H1 (cell line): Measurements from ENCODE around the gene SAFB. TPM values are rescaled to one million over a fixed set of nuclear protein-coding genes. Genes with fewer than 3 reads are reported as not detected.

Source experiments
- CTCF ChIA-PET: fragments of 300-600 bp; sonication (Branson Sonifier 250); formaldehyde crosslinking; loops from one replicate; lab custom pipeline; 2021; ENCODE audit not compliant: partially characterized antibody; lab: Charles Lee
- POLR2A ChIA-PET: fragments of 300-600 bp; sonication (Branson Sonifier 250); formaldehyde crosslinking; loops from one replicate; lab custom pipeline; 2021; ENCODE audit warnings: inconsistent platforms; ENCODE audit not compliant: partially characterized antibody; lab: Charles Lee
- DNase-seq, 2 experiments: peaks; one replicate each; pipeline versions ENCODE4 v3.0.0 to v3.0.0-alpha.2; 2010 to 2022; ENCODE audit warnings: low spot score in 2 of 2, low read depth in 1 of 2, mixed read lengths in 1 of 2
- FAIRE-seq: peaks from 2 replicates; lab custom pipeline; 2011; peaks lifted over from hg19 to GRCh38; lab: Jason Lieb, UNC
- H2AFZ ChIP-seq: 2 replicates; pipeline ENCODE4 v1.8.1; 2012; ENCODE audit warnings: low read length, inconsistent platforms
- H2AK5ac ChIP-seq: 2 replicates; pipeline ENCODE4 v1.6.1; 2013; ENCODE audit warnings: low read depth, low read length
- H2BK120ac ChIP-seq: replicated peaks from 2 replicates; pipeline ENCODE3; 2013; ENCODE audit warnings: low read depth, low read length, inconsistent platforms
- H2BK12ac ChIP-seq: 2 replicates; pipeline ENCODE4 v1.6.1; 2013; ENCODE audit warnings: low read depth, low read length
- H2BK15ac ChIP-seq: 2 replicates; pipeline ENCODE4 v1.6.1; 2013; ENCODE audit warnings: low read length
- H2BK20ac ChIP-seq: 2 replicates; pipeline ENCODE4 v1.6.1; 2013; ENCODE audit warnings: low read length
- H2BK5ac ChIP-seq: 2 replicates; pipeline ENCODE4 v1.6.1; 2013; ENCODE audit warnings: low read depth, low read length
- H3K14ac ChIP-seq: 2 replicates; pipeline ENCODE4 v1.6.1; 2013; ENCODE audit warnings: inconsistent platforms; ENCODE audit not compliant: insufficient read length
- H3K18ac ChIP-seq: 2 replicates; pipeline ENCODE4 v1.6.1; 2013; ENCODE audit warnings: low read length; ENCODE audit errors: extremely low read depth
- H3K23ac ChIP-seq: 2 replicates; pipeline ENCODE4 v1.6.1; 2013; ENCODE audit warnings: inconsistent platforms; ENCODE audit not compliant: insufficient read length
- H3K23me2 ChIP-seq: 2 replicates; pipeline ENCODE4 v1.6.1; 2013; ENCODE audit warnings: low read depth, low read length
- H3K27ac ChIP-seq: 2 replicates; pipeline ENCODE4 v1.6.1; 2011; ENCODE audit warnings: low read depth, low read length, inconsistent platforms
- H3K27me3 ChIP-seq, 4 experiments: replicated peaks in 1 of 4; 1 replicate in 1 of 4; 2 replicates in 3 of 4; pipeline versions ENCODE4 v1.6.1 to v1.8.1; 2011 to 2013; ENCODE audit warnings: low read length in 3 of 4, mild to moderate bottlenecking in 3 of 4, inconsistent platforms in 2 of 4, mixed read lengths in 2 of 4, moderate library complexity in 1 of 4; ENCODE audit not compliant: control insufficient read depth in 3 of 4, insufficient read depth in 3 of 4; ENCODE audit errors: extremely low read depth in 1 of 4
- H3K36me3 ChIP-seq, 4 experiments: 2 replicates each; pipeline versions ENCODE4 v1.6.1 to v1.8.1; 2011 to 2013; ENCODE audit warnings: mild to moderate bottlenecking in 4 of 4, low read length in 3 of 4, moderate library complexity in 2 of 4, control low read depth in 1 of 4, inconsistent platforms in 1 of 4; ENCODE audit not compliant: insufficient read depth in 4 of 4, control insufficient read depth in 2 of 4
- H3K4ac ChIP-seq: replicated peaks from 2 replicates; pipeline ENCODE3; 2013; ENCODE audit warnings: low read length, low read depth, mixed read lengths, inconsistent platforms; ENCODE audit not compliant: insufficient read length
- H3K4me1 ChIP-seq, 4 experiments: replicated peaks in 1 of 4; 1 replicate in 1 of 4; 2 replicates in 3 of 4; pipeline versions ENCODE4 v1.6.1 to v1.8.1; 2011 to 2013; ENCODE audit warnings: low read length in 3 of 4, inconsistent platforms in 2 of 4, mixed read lengths in 1 of 4; ENCODE audit not compliant: insufficient read depth in 4 of 4, control insufficient read depth in 3 of 4
- H3K4me2 ChIP-seq, 2 experiments: 2 replicates each; pipeline versions ENCODE4 v1.6.1 to v1.8.1; 2011 to 2013; ENCODE audit warnings: low read depth in 2 of 2, low read length in 2 of 2, control low read depth in 1 of 2, inconsistent platforms in 1 of 2, mild to moderate bottlenecking in 1 of 2; ENCODE audit not compliant: insufficient read depth in 1 of 2
- H3K4me3 ChIP-seq, 4 experiments: fragments of 200-600, 300-600 bp in 1 of 4; sonication (generic), shearing (Covaris generic), sonication (Bioruptor Twin) in 1 of 4; 2 replicates each; pipeline versions ENCODE4 v1.5.1 to v1.8.1; 2011 to 2016; ENCODE audit warnings: low read length in 4 of 4, low read depth in 3 of 4, control low read depth in 2 of 4, inconsistent platforms in 2 of 4, mild to moderate bottlenecking in 2 of 4, mixed read lengths in 1 of 4, moderate library complexity in 1 of 4; ENCODE audit not compliant: insufficient read depth in 2 of 4; ENCODE audit errors: extremely low read depth in 1 of 4
- H3K56ac ChIP-seq: replicated peaks from 2 replicates; pipeline ENCODE3; 2013; ENCODE audit warnings: low read depth, mild to moderate bottlenecking, mixed read lengths, low read length, inconsistent platforms; ENCODE audit not compliant: insufficient read length
- H3K79me1 ChIP-seq: 2 replicates; pipeline ENCODE4 v1.6.1; 2013; ENCODE audit warnings: low read depth, low read length, control low read depth
- H3K79me2 ChIP-seq, 2 experiments: 2 replicates each; pipeline versions ENCODE4 v1.6.1 to v1.8.1; 2012 to 2013; ENCODE audit warnings: low read length in 2 of 2, mild to moderate bottlenecking in 2 of 2, inconsistent platforms in 1 of 2; ENCODE audit not compliant: insufficient read depth in 2 of 2, control insufficient read depth in 1 of 2
- H3K9ac ChIP-seq, 4 experiments: replicated peaks in 1 of 4; 1 replicate in 1 of 4; 2 replicates in 3 of 4; pipeline versions ENCODE4 v1.6.1 to v1.8.1; 2011 to 2013; ENCODE audit warnings: low read depth in 3 of 4, low read length in 3 of 4, control low read depth in 2 of 4, mild to moderate bottlenecking in 2 of 4, moderate library complexity in 2 of 4, inconsistent platforms in 1 of 4; ENCODE audit errors: extremely low read depth in 1 of 4
- H3K9me3 ChIP-seq, 2 experiments: 2 replicates each; pipeline versions ENCODE4 v1.6.1 to v1.8.1; 2012 to 2013; ENCODE audit warnings: mild to moderate bottlenecking in 2 of 2, moderate library complexity in 2 of 2, control low read depth in 1 of 2, inconsistent platforms in 1 of 2, low read depth in 1 of 2, low read length in 1 of 2, mixed read lengths in 1 of 2; ENCODE audit not compliant: insufficient read depth in 2 of 2
- H4K20me1 ChIP-seq, 2 experiments: replicated peaks in 1 of 2; 2 replicates each; pipeline versions ENCODE3 to v1.8.1; 2011 to 2013; ENCODE audit warnings: inconsistent platforms in 2 of 2, low read length in 2 of 2, mild to moderate bottlenecking in 1 of 2; ENCODE audit not compliant: insufficient read depth in 2 of 2, control insufficient read depth in 1 of 2
- H4K5ac ChIP-seq: 2 replicates; pipeline ENCODE4 v1.6.1; 2013; ENCODE audit warnings: low read length, low read depth, mixed read lengths, inconsistent platforms; ENCODE audit not compliant: insufficient read length
- H4K8ac ChIP-seq: 2 replicates; pipeline ENCODE4 v1.8.0; 2013; ENCODE audit warnings: mild to moderate bottlenecking, moderate library complexity, low read length, inconsistent platforms; ENCODE audit not compliant: insufficient read depth; ENCODE audit errors: extremely low read depth
- H4K91ac ChIP-seq: replicated peaks from 2 replicates; pipeline ENCODE3; 2013; ENCODE audit warnings: low read length, mixed read lengths, inconsistent platforms; ENCODE audit not compliant: insufficient read length
- CBX8 ChIP-seq: fragments of 300-800, 300-1000 bp; sonication (generic); IDR thresholded peaks from 2 replicates; pipeline ENCODE4 v1.7.1; 2016; ENCODE audit warnings: low read depth, low read length, borderline replicate concordance
- GTF2F1 ChIP-seq: IDR thresholded peaks from 2 replicates; pipeline ENCODE4 v1.6.1; 2012; ENCODE audit warnings: low read depth, low read length, improper control_type of control experiment, borderline replicate concordance
- RNF2 ChIP-seq: fragments of 200-900, 300-1000 bp; sonication (generic); IDR thresholded peaks from 2 replicates; pipeline ENCODE4 v1.7.1; 2016; ENCODE audit warnings: borderline replicate concordance, low read depth, mild to moderate bottlenecking, antibody characterized with exemption, low read length; ENCODE audit not compliant: poor library complexity, severe bottlenecking; ENCODE audit errors: missing control alignments
- WGBS, 2 experiments: shearing (Covaris generic) in 1 of 2; methylation state at CpG; one replicate each; pipeline versions ENCODE4 v1.1.6 to v1.1.7; 2013 to 2015; ENCODE audit warnings: low lambda C conversion rate in 2 of 2, mixed read lengths in 2 of 2, inconsistent platforms in 1 of 2, low coverage in 1 of 2, missing lambda C conversion rate in 1 of 2; ENCODE audit not compliant: insufficient replicate concordance in 2 of 2, insufficient coverage in 1 of 2, insufficient read length in 1 of 2; ENCODE audit errors: extremely low coverage in 1 of 2, missing lambda C conversion rate in 1 of 2; 5-methylcytosine and 5-hydroxymethylcytosine counted together
- polyA plus RNA-seq, 7 experiments: library from polyadenylated mRNA; depleted of rRNA in 3 of 7; stranded (reverse) in 5 of 7; unstranded in 2 of 7; fragments of >200 nt in 5 of 7; fragments of 200-250 nt in 2 of 7; gene quantifications; 1 replicate in 5 of 7; 2 replicates in 1 of 7; 4 replicates in 1 of 7; pipeline versions ENCODE4 v1.2.1 to v1.2.3, GENCODE V29; 2011 to 2013; ENCODE audit warnings: missing spikeins in 2 of 7, mixed read lengths in 2 of 7
- total RNA-seq: library from RNA; stranded (reverse); fragmentation: NEBNext Ultra II Directional; extraction: Animal tissue kit (Norgen Biotek cat#: 25700); gene quantifications from 2 replicates; pipeline ENCODE4 v1.2.1, GENCODE V29; 2021
- TF ChIP-seq, protein P1 (sequence below): IDR thresholded peaks from 2 replicates; pipeline ENCODE4 v1.6.1; 2011; ENCODE audit warnings: low read depth, mild to moderate bottlenecking, low read length; ENCODE audit not compliant: insufficient read depth

The SAFB gene
- total and polyA plus RNA-seq, 2 of the 8 experiments (the other 6 are each of a cell fraction or from before 2014, with no cell fraction given): 27.0 to 110 TPM

DNA sequence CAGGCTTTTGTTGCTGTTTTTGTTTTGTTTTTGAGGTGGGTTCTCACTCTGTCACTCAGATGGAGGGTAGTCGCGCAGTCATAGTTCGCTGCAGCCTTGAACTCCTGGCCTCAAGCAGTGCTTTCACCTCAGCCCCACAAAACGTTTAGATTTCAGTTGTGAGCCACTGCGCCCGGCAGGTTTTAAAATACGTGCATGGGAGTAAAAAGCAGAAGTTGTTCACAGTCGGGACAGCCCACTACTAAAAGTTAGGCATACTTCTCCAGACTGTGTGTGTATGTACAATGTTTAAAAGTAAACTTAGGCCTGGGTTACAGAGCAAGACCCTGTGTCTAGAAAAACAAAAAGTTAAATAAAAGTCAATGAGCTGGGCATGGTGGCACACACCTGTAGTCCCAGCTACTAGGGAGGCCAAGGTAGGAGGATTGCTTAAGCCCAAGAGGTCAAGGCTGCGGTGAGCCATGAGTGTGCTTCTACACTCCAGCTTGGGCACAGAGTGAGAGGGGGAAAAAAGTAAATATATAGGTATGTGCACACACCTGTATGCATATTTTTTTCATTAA lies 6.1 kb downstream of the SAFB start:
- H3K9me3 ChIP-seq: no peaks in the 10 kb centered on the region
- FAIRE-seq: no peak

More for the DNA sequence above, 6.1 kb downstream of the SAFB start:
- Histone ChIP-seq H2BK20ac (no peak overlapping the region), H3K36me3 (peaks cover 13 to 50% (median 34%) of the 10 kb centered on the region in 4 experiments; a peak in 7 of 8 replicates), H3K4ac (no peak overlapping the region), H2BK12ac (no peak overlapping the region), H3K4me1 (peaks cover 0 to 7% (median 3%) of the 10 kb centered on the region in 4 experiments; a peak in 3 of 7 replicates), H3K9ac (no peak overlapping the region), H3K23me2 (peaks cover under 1% of the 10 kb centered on the region; the same call in 1 of the 2 replicates), H4K20me1 (peaks cover 36 to 42% of the 10 kb centered on the region in 2 experiments), H3K4me3 (no peak overlapping the region), H2BK5ac (no peak overlapping the region), H3K27me3 (no peaks in the 10 kb centered on the region), H2AFZ (no peak overlapping the region), H3K14ac (no peak overlapping the region), H3K4me2 (no peak overlapping the region), H2BK15ac (no peak overlapping the region), H4K91ac (no peak overlapping the region), H3K79me1 (peaks cover 15% of the 10 kb centered on the region), H3K79me2 (peaks cover 60 to 97% of the 10 kb centered on the region in 2 experiments), H3K23ac (no peak overlapping the region), H2AK5ac (no peak overlapping the region), H4K5ac (no peak overlapping the region), H3K56ac (no peak overlapping the region), H4K8ac (no peak overlapping the region), H3K27ac (no peak overlapping the region), H3K18ac (no peak overlapping the region), H2BK120ac (no peak overlapping the region)
- no peak for DNase-seq
- ChIA-PET POLR2A (interaction anchor here (0.7 to 1.4 kb wide), 2 partner anchors 38 to 62 kb away, joined by 3 to 4 read pairs; no protein-coding TSS in a partner anchor), CTCF (no interaction called here)
- 94% methylated on average over 9 of the region's 9 CpGs; no CpG with 5 or more reads in 1 of the 2 experiments for WGBS, 2 experiments
- TF ChIP-seq GTF2F1: no peak
- no peak for TF ChIP-seq CBX8
- TF ChIP-seq, protein P1, sequence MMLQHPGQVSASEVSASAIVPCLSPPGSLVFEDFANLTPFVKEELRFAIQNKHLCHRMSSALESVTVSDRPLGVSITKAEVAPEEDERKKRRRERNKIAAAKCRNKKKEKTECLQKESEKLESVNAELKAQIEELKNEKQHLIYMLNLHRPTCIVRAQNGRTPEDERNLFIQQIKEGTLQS: no peak
- TF ChIP-seq RNF2: no peak
